ENCODE data around the gene PTPDC1.

GRCh38 chr9:94081435-94081834 lies 2.8 kb upstream of the PTPDC1 start:
- TF ChIP-seq CTCF (IDR thresholded peaks at IDR 0.05) (no peak), POLR2A (IDR thresholded peaks at IDR 0.05) (no peak)
